WTC11 (cell line): ENCODE results near the gene DSG4. TPM values are rescaled to one million over a fixed set of nuclear protein-coding genes. Genes with fewer than 3 reads are reported as not detected.

ENCODE experiments used
- ATAC-seq: fragments of 200-7000 bp; cut with Tn5 transposase; 2 replicates; pipeline ENCODE4 v1.10.0; 2021; ENCODE audit warnings: mild to moderate bottlenecking, moderate library complexity
- CTCF ChIA-PET: fragments of 300-600 bp; sonication (Branson Sonifier 250); formaldehyde crosslinking; loops from one replicate; lab custom pipeline; 2021; ENCODE audit warnings: antibody characterized with exemption; lab: Charles Lee
- POLR2A ChIA-PET: fragments of 350-600 bp; sonication (Branson Sonifier 250); formaldehyde crosslinking; loops from one replicate; lab custom pipeline; 2021; ENCODE audit warnings: antibody characterized with exemption; lab: Charles Lee
- DNase-seq: peaks from one replicate; pipeline ENCODE4 v3.0.0; 2021; ENCODE audit warnings: low spot score
- H3K27ac Mint-ChIP-seq: 2 replicates; pipeline ENCODE4 v1.8.0; 2021; ENCODE audit warnings: mixed read lengths
- H3K27me3 Mint-ChIP-seq: 2 replicates; pipeline ENCODE4 v1.8.0; 2021; ENCODE audit warnings: low read depth, mild to moderate bottlenecking, moderate library complexity, mixed read lengths
- H3K36me3 Mint-ChIP-seq: 2 replicates; pipeline ENCODE4 v1.8.0; 2021; ENCODE audit warnings: mixed read lengths
- H3K4me1 Mint-ChIP-seq: 2 replicates; pipeline ENCODE4 v1.8.0; 2022; ENCODE audit warnings: mixed read lengths
- H3K4me3 Mint-ChIP-seq: 2 replicates; pipeline ENCODE4 v1.8.0; 2021; ENCODE audit warnings: mild to moderate bottlenecking, moderate library complexity, mixed read lengths
- H3K9me3 Mint-ChIP-seq: 2 replicates; pipeline ENCODE4 v1.8.0; 2021; ENCODE audit warnings: mixed read lengths
- ATF6 ChIP-seq: sonication (generic); formaldehyde crosslinking; IDR thresholded peaks from 2 replicates; pipeline ENCODE4 v1.8.1; 2023; ENCODE audit warnings: mild to moderate bottlenecking, missing genetic modification reagents
- CBFB ChIP-seq: sonication (generic); formaldehyde crosslinking; IDR thresholded peaks from 2 replicates; pipeline ENCODE4 v1.8.1; 2022; ENCODE audit warnings: mild to moderate bottlenecking, low read depth, missing genetic modification reagents
- CREB1 ChIP-seq: sonication (generic); formaldehyde crosslinking; IDR thresholded peaks from 2 replicates; pipeline ENCODE4 v1.8.0; 2023; ENCODE audit warnings: mild to moderate bottlenecking, missing genetic modification reagents
- CTCF ChIP-seq: fragments of 200-600 bp; IDR thresholded peaks from 2 replicates; pipeline ENCODE4 v1.8.0; 2022; ENCODE audit warnings: antibody characterized with exemption
- FOXK1 ChIP-seq: sonication (generic); formaldehyde crosslinking; IDR thresholded peaks from 2 replicates; pipeline ENCODE4 v1.8.0; 2022; ENCODE audit warnings: mild to moderate bottlenecking, moderate library complexity, missing genetic modification reagents
- GABPB1 ChIP-seq: sonication (generic); formaldehyde crosslinking; IDR thresholded peaks from 2 replicates; pipeline ENCODE4 v1.8.1; 2023; ENCODE audit warnings: mild to moderate bottlenecking, missing genetic modification reagents
- GTF2I ChIP-seq: fragments of 250-450 bp; sonication (Bioruptor Pico); conservative IDR thresholded peaks from 2 replicates; pipeline ENCODE4 v1.4.0; 2021; ENCODE audit warnings: mild to moderate bottlenecking
- JUN ChIP-seq: sonication (generic); formaldehyde crosslinking; IDR thresholded peaks from 2 replicates; pipeline ENCODE4 v1.8.0; 2023; ENCODE audit warnings: mild to moderate bottlenecking, missing genetic modification reagents
- NFATC4 ChIP-seq: fragments of 250-450 bp; sonication (Bioruptor Pico); IDR thresholded peaks from 2 replicates; pipeline ENCODE4 v1.9.0; 2021; ENCODE audit warnings: mild to moderate bottlenecking
- NR3C1 ChIP-seq: sonication (generic); formaldehyde crosslinking; conservative IDR thresholded peaks from 2 replicates; pipeline ENCODE4 v1.8.1; 2023; ENCODE audit warnings: low read depth, mild to moderate bottlenecking, missing genetic modification reagents
- SMAD4 ChIP-seq: sonication (generic); formaldehyde crosslinking; IDR thresholded peaks from 2 replicates; pipeline ENCODE4 v1.8.0; 2022; ENCODE audit warnings: mild to moderate bottlenecking, missing genetic modification reagents
- TEAD1 ChIP-seq: sonication (generic); formaldehyde crosslinking; IDR thresholded peaks from 2 replicates; pipeline ENCODE4 v1.8.0; 2022; ENCODE audit warnings: mild to moderate bottlenecking, missing genetic modification reagents
- ZNF232 ChIP-seq: sonication (generic); formaldehyde crosslinking; IDR thresholded peaks from 2 replicates; pipeline ENCODE4 v1.8.0; 2022; ENCODE audit warnings: mild to moderate bottlenecking, missing genetic modification reagents
- ZNF317 ChIP-seq: sonication (generic); formaldehyde crosslinking; IDR thresholded peaks from 2 replicates; pipeline ENCODE4 v1.8.1; 2023; ENCODE audit warnings: low read depth, mild to moderate bottlenecking, moderate library complexity, missing genetic modification reagents, borderline replicate concordance
- ZNF416 ChIP-seq: fragments of 250-450 bp; sonication (Bioruptor Pico); IDR thresholded peaks from 2 replicates; pipeline ENCODE4 v1.9.0; 2021; ENCODE audit warnings: mild to moderate bottlenecking, inconsistent platforms
- ZNF423 ChIP-seq: fragments of 250-450 bp; sonication (Bioruptor Pico); IDR thresholded peaks from 2 replicates; pipeline ENCODE4 v2.1.2; 2022; ENCODE audit warnings: mild to moderate bottlenecking, moderate library complexity
- ZNF671 ChIP-seq: fragments of 250-450 bp; sonication (Bioruptor Pico); IDR thresholded peaks from 2 replicates; pipeline ENCODE4 v1.8.0; 2021; ENCODE audit warnings: mild to moderate bottlenecking
- total RNA-seq: library from RNA; stranded (reverse); gene quantifications from 3 replicates; pipeline ENCODE4 v1.2.3, GENCODE V29; 2021
- TF ChIP-seq, protein P1 (sequence below): sonication (generic); formaldehyde crosslinking; IDR thresholded peaks from 2 replicates; pipeline ENCODE4 v1.8.1; 2022; ENCODE audit warnings: mild to moderate bottlenecking, missing genetic modification reagents, moderate library complexity, borderline replicate concordance
- TF ChIP-seq, protein P2 (sequence below): fragments of 250-450 bp; sonication (Bioruptor Pico); conservative IDR thresholded peaks from 2 replicates; pipeline ENCODE4 v1.9.0; 2021; ENCODE audit warnings: mild to moderate bottlenecking
- TF ChIP-seq, protein P3 (sequence below): fragments of 250-450 bp; sonication (Bioruptor Pico); IDR thresholded peaks from 2 replicates; pipeline ENCODE4 v1.9.0; 2021; ENCODE audit warnings: mild to moderate bottlenecking

DSG4 gene
- total RNA-seq, 1 experiment from 2014 or later, result not detected

DNA sequence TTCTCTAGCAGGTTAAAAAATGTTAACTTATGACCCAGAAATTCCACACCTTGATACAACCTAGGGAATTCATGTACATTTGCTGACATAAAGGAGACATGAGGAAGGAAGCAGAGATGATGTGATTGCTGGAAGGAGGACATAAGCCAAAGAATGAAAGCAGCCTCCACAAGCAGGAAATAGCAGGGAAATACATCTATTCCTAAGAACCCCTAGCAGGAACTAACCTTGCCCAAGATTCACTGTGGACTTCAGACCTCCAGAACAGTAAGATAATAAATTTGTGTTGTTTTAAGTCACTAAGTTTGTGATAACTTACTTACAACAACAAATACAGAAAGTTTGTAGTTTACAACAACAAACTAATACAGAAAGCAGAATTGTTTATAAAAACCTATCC is 4.6 kb upstream of the DSG4 start (continued):
- TF ChIP-seq ATF6, result no peak
- no peak for TF ChIP-seq CBFB (CRISPR knock-in tag)
- no peak for TF ChIP-seq ZNF671 (CRISPR knock-in tag)
- TF ChIP-seq NR3C1 (CRISPR knock-in tag), result no peak
- no peak for TF ChIP-seq ZNF423 (CRISPR knock-in tag)
- TF ChIP-seq, protein P1, sequence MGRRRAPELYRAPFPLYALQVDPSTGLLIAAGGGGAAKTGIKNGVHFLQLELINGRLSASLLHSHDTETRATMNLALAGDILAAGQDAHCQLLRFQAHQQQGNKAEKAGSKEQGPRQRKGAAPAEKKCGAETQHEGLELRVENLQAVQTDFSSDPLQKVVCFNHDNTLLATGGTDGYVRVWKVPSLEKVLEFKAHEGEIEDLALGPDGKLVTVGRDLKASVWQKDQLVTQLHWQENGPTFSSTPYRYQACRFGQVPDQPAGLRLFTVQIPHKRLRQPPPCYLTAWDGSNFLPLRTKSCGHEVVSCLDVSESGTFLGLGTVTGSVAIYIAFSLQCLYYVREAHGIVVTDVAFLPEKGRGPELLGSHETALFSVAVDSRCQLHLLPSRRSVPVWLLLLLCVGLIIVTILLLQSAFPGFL (CRISPR knock-in tag), result no peak
- TF ChIP-seq TEAD1 (CRISPR knock-in tag), result no peak
- TF ChIP-seq SMAD4 (CRISPR knock-in tag), result no peak
- no peak for TF ChIP-seq CTCF
- TF ChIP-seq, protein P2, sequence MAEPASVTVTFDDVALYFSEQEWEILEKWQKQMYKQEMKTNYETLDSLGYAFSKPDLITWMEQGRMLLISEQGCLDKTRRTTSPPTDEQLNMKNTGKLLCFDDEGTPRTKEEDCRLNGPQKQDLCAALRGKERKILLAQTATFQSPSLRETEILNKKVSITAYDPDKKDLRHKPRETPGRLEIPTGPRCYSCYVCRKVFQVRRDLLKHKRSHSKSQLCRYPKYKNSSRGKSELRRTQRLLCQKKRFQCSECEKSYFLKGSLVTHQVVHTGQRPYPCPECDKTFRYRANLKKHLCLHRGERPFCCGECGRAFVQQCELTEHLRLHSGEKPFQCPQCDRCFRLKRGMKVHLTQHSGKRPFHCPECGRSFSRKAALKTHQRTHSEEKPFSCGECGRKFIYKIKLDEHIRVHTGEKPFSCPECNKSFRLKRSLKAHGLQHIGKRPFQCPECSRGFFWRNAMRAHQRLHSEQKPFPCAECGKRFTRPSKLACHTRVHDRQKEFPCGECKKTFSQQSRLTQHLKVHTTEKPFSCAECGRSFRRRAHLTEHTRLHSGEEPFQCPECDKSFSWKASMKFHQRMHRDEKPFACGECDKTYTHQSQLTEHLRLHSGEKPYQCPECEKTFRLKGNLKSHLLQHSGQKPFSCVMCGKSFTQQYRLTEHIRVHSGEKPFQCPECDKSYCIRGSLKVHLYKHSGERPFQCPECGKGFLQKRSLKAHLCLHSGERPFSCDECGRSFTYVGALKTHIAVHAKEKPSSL (CRISPR knock-in tag), result no peak
- TF ChIP-seq ZNF317 (CRISPR knock-in tag), result no peak
- TF ChIP-seq ZNF232, result no peak
- TF ChIP-seq, protein P3, sequence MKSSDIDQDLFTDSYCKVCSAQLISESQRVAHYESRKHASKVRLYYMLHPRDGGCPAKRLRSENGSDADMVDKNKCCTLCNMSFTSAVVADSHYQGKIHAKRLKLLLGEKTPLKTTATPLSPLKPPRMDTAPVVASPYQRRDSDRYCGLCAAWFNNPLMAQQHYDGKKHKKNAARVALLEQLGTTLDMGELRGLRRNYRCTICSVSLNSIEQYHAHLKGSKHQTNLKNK (CRISPR knock-in tag), result no peak
- no peak for TF ChIP-seq FOXK1 (CRISPR knock-in tag)

DNA sequence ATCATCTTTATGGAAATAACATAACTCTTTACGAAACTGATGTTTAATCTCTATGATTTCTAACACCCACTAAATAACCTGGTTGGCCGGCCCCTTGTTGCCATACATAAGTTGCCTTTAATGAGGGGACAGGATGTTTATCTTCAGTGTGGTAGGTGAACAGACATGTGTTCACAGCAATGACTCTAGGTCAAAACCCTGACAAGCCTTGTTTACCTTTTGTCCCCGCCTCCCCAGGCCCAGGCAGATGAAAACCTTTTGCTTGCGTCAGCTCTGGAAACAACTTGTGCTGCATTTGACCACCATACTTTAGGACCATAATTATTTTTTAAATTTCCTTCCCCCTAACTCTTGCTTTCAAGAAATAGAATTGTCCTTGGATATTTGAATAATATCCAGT is 2.9 kb upstream of the DSG4 start:
- Mint-ChIP-seq H3K9me3 (no peaks in the 10 kb centered on the region), H3K36me3 (no peaks in the 10 kb centered on the region)
- TF ChIP-seq CREB1, result no peak
- TF ChIP-seq ZNF416, result no peak
- no peak for TF ChIP-seq GTF2I
- no peak for TF ChIP-seq JUN (CRISPR knock-in tag)
- no peak for TF ChIP-seq NFATC4 (CRISPR knock-in tag)
- peak; percentile 90 for TF ChIP-seq GABPB1 (CRISPR knock-in tag)
- TF ChIP-seq, all 79 proteins: peak for 1
- ATAC-seq, result no peak
- CTCF ChIA-PET, result no interaction called here
- peaks cover 3% of the 10 kb centered on the region; the same call in 1 of the 2 replicates for H3K4me1 Mint-ChIP-seq
- no peaks in the 10 kb centered on the region for H3K27me3 Mint-ChIP-seq
- no peak overlapping the region for H3K27ac Mint-ChIP-seq
- DNase-seq, result no peak
- POLR2A ChIA-PET, result no interaction called here
- H3K4me3 Mint-ChIP-seq, result no peak overlapping the region
